Endothelial cell of umbilical vein (primary cell): ENCODE measurements around the gene POLR3B. TPM values are rescaled to one million over a fixed set of nuclear protein-coding genes. Genes with fewer than 3 reads are reported as not detected.

Source experiments
- BruUV-seq: library from RNA; stranded (reverse); fragments of 400-500 nt; replicated peaks from 2 replicates; lab custom pipeline; 2021; lab: Mats Ljungman, UMichigan
- CTCF ChIA-PET: fragments of 300-600, 350-600 bp; sonication (Branson Sonifier 250); formaldehyde crosslinking; loops from one replicate; lab custom pipeline; 2021; ENCODE audit warnings: antibody characterized with exemption, inconsistent platforms; lab: Charles Lee
- POLR2A ChIA-PET: fragments of 300-600, 350-600 bp; sonication (Branson Sonifier 250); formaldehyde crosslinking; loops from one replicate; lab custom pipeline; 2021; ENCODE audit warnings: antibody characterized with exemption, inconsistent platforms; lab: Charles Lee
- DNase-seq: peaks from one replicate; pipeline ENCODE4 v3.0.0-alpha.2; 2011; ENCODE audit warnings: low read depth, low spot score
- FAIRE-seq: peaks from 2 replicates; lab custom pipeline; 2011; peaks lifted over from hg19 to GRCh38; lab: Jason Lieb, UNC
- H2AFZ ChIP-seq: 2 replicates; pipeline ENCODE4 v1.6.0; 2012; ENCODE audit warnings: low read depth, low read length, control low read depth, inconsistent platforms
- H3K27ac ChIP-seq: 2 replicates; pipeline ENCODE4 v1.5.1; 2011; ENCODE audit warnings: low read depth, mild to moderate bottlenecking, control low read depth, low read length, moderate library complexity; ENCODE audit not compliant: insufficient read depth
- H3K27me3 ChIP-seq, 2 experiments: 2 replicates each; pipeline versions ENCODE4 v1.6.0 to v1.6.1; 2011; ENCODE audit warnings: low read length in 2 of 2, mixed read lengths in 1 of 2; ENCODE audit not compliant: control insufficient read depth in 2 of 2, insufficient read depth in 2 of 2
- H3K36me3 ChIP-seq, 2 experiments: 2 replicates in 1 of 2; 3 replicates in 1 of 2; pipeline ENCODE4 v1.5.1; 2011; ENCODE audit warnings: low read length in 2 of 2, mild to moderate bottlenecking in 1 of 2, moderate library complexity in 1 of 2; ENCODE audit not compliant: control insufficient read depth in 2 of 2, insufficient read depth in 2 of 2; ENCODE audit errors: extremely low read depth in 1 of 2
- H3K4me1 ChIP-seq: 3 replicates; pipeline ENCODE4 v1.5.1; 2011; ENCODE audit warnings: mild to moderate bottlenecking, low read length; ENCODE audit not compliant: control insufficient read depth, insufficient read depth; ENCODE audit errors: extremely low read depth
- H3K4me2 ChIP-seq: 2 replicates; pipeline ENCODE4 v1.6.1; 2011; ENCODE audit warnings: low read length, control low read depth, mixed read lengths; ENCODE audit not compliant: insufficient read depth
- H3K4me3 ChIP-seq, 3 experiments: fragments of 200-600 bp in 1 of 3; sonication (generic), shearing (Covaris generic) in 1 of 3; replicated peaks in 1 of 3; 2 replicates each; pipeline ENCODE4 v1.5.1; 2011 to 2016; ENCODE audit warnings: control low read depth in 3 of 3, low read length in 3 of 3, mild to moderate bottlenecking in 2 of 3, inconsistent platforms in 1 of 3, low read depth in 1 of 3, moderate library complexity in 1 of 3; ENCODE audit not compliant: insufficient read depth in 1 of 3
- H3K79me2 ChIP-seq: 2 replicates; pipeline ENCODE4 v1.6.0; 2012; ENCODE audit warnings: low read length, inconsistent platforms; ENCODE audit not compliant: control insufficient read depth, insufficient read depth
- H3K9ac ChIP-seq: replicated peaks from 2 replicates; pipeline ENCODE3; 2011; ENCODE audit warnings: low read length, control low read depth; ENCODE audit not compliant: insufficient read depth; ENCODE audit errors: extremely low read depth
- H3K9me1 ChIP-seq: replicated peaks from 3 replicates; pipeline ENCODE4 v1.6.0; 2011; ENCODE audit warnings: mild to moderate bottlenecking, low read length; ENCODE audit not compliant: control insufficient read depth, insufficient read depth; ENCODE audit errors: extremely low read depth
- H3K9me3 ChIP-seq: replicated peaks from 2 replicates; pipeline ENCODE4 v1.5.1; 2012; ENCODE audit warnings: low read length, inconsistent platforms; ENCODE audit not compliant: control insufficient read depth, insufficient read depth
- H4K20me1 ChIP-seq: replicated peaks from 2 replicates; pipeline ENCODE3; 2011; ENCODE audit warnings: mild to moderate bottlenecking, low read length; ENCODE audit not compliant: control insufficient read depth, insufficient read depth; ENCODE audit errors: extremely low read depth
- CTCF ChIP-seq, 2 donors: IDR thresholded peaks; 1 replicate in 1 of 2; 2 replicates in 1 of 2; pipeline ENCODE4 v1.5.1; 2011; ENCODE audit warnings: low read length in 2 of 2, mild to moderate bottlenecking in 2 of 2, moderate library complexity in 2 of 2, control low read depth in 1 of 2, inconsistent platforms in 1 of 2, low read depth in 1 of 2; ENCODE audit not compliant: insufficient read depth in 1 of 2; ENCODE audit errors: extremely low read depth in 1 of 2
- EZH2 ChIP-seq: IDR thresholded peaks from 2 replicates; pipeline ENCODE4 v1.6.1; 2012; ENCODE audit warnings: borderline replicate concordance, low read depth, mild to moderate bottlenecking, moderate library complexity, low read length, inconsistent platforms; ENCODE audit not compliant: severe bottlenecking
- FOS ChIP-seq: IDR thresholded peaks from 2 replicates; pipeline ENCODE4 v1.6.1; 2011; ENCODE audit warnings: mild to moderate bottlenecking, low read length, moderate library complexity, borderline replicate concordance; ENCODE audit not compliant: insufficient read depth
- GATA2 ChIP-seq: IDR thresholded peaks from 2 replicates; pipeline ENCODE4 v1.7.0; 2011; ENCODE audit warnings: low read depth, mild to moderate bottlenecking, moderate library complexity, mixed read lengths, low read length; ENCODE audit not compliant: insufficient read length, insufficient read depth
- JUN ChIP-seq: IDR thresholded peaks from 2 replicates; pipeline ENCODE4 v1.6.1; 2011; ENCODE audit warnings: borderline replicate concordance, low read depth; ENCODE audit not compliant: insufficient read length, insufficient read depth
- MAX ChIP-seq: IDR thresholded peaks from 2 replicates; pipeline ENCODE4 v1.6.1; 2011; ENCODE audit not compliant: insufficient read depth, insufficient read length
- MYC ChIP-seq: IDR thresholded peaks from one replicate; pipeline ENCODE4 v1.6.1; 2011; ENCODE audit warnings: mild to moderate bottlenecking, low read depth, low read length
- POLR2A ChIP-seq: IDR thresholded peaks from 2 replicates; pipeline ENCODE4 v1.6.1; 2012; ENCODE audit warnings: low read depth, mild to moderate bottlenecking, control low read depth, low read length
- POLR2AphosphoS5 ChIP-seq: IDR thresholded peaks from 2 replicates; pipeline ENCODE4 v1.6.1; 2012; ENCODE audit warnings: low read depth, mild to moderate bottlenecking, control low read depth, low read length, moderate library complexity; ENCODE audit not compliant: insufficient read depth
- dilution Hi-C: fragments of 300-500 bp; cut with MboI; formaldehyde crosslinking; loops from one replicate; pipeline ENCODE4 v1.15.0; 2019; ENCODE audit warnings: low sequenced_read_pairs; ENCODE audit not compliant: extremely low pct_ligation_motif_present
- intact Hi-C: fragments of 100-400 bp; cut with micrococcal nuclease; formaldehyde crosslinking; loops from one replicate; pipeline ENCODE4 v1.10.0; 2022
- polyA plus RNA-seq, 4 experiments: library from polyadenylated mRNA; depleted of rRNA in 3 of 4; stranded (reverse) in 3 of 4; unstranded in 1 of 4; fragments of >200 nt; gene quantifications; 2 replicates each; pipeline versions ENCODE4 v1.2.1 to v1.2.3, GENCODE V29; 2011 to 2012; ENCODE audit warnings: missing spikeins in 1 of 4
- total RNA-seq: library from RNA; stranded (reverse); gene quantifications from 2 replicates; pipeline ENCODE4 v1.2.3, GENCODE V29; 2021

The POLR3B gene
- total and polyA plus RNA-seq, 2 donors (not counting 3 experiments of a cell fraction or from before 2014, with no cell fraction given), result 6.0 to 12.3 TPM

- Histone ChIP-seq H3K79me2 (no peaks in the 10 kb centered on the region), H3K9me3 (no peaks in the 10 kb centered on the region), H2AFZ (no peak overlapping the region), H3K27me3 (no peaks in the 10 kb centered on the region), H4K20me1 (no peaks in the 10 kb centered on the region), H3K27ac (no peak overlapping the region), H3K36me3 (peaks cover 0 to 3% of the 10 kb centered on the region in 2 experiments), H3K4me2 (peak overlapping the region; percentile 32), H3K9ac (no peak overlapping the region), H3K9me1 (no peaks in the 10 kb centered on the region), H3K4me3 (no peak overlapping the region), H3K4me1 (no peaks in the 10 kb centered on the region)
- no TSS peak for BruUV-seq
- no peak for DNase-seq
- intact Hi-C loops, result no loop called here
- dilution Hi-C loops, result no loop called here
- ChIA-PET POLR2A (no interaction called here), CTCF (interaction anchor here (1.3 to 2.4 kb wide), 2 partner anchors 25 to 116 kb away, joined by 3 to 12 read pairs; no protein-coding TSS in a partner anchor)
- FAIRE-seq, result no peak
- no peak for TF ChIP-seq FOS
- TF ChIP-seq MAX, result no peak
- TF ChIP-seq JUN, result no peak
- TF ChIP-seq GATA2, result no peak
- TF ChIP-seq POLR2A, result no peak
- no peak for TF ChIP-seq EZH2
- TF ChIP-seq CTCF (IDR thresholded peaks at IDR 0.05; ENCODE audit: extremely low read depth in 1 of 2, insufficient read depth in 1 of 2, low read depth in 1 of 2, low read length in 2 of 2), result no peak
- no peak for TF ChIP-seq MYC
- TF ChIP-seq POLR2AphosphoS5, result no peak
These were observed 14.4 kb upstream of the POLR3B start for GRCh38 chr12:106343214-106343528.
